Calu3 (cell line): ENCODE measurements around the gene LHB. TPM values are rescaled to one million over a fixed set of nuclear protein-coding genes. Genes with fewer than 3 reads are reported as not detected.
A peak's percentile ranks its signal among the peaks of the same experiment; 100 is the strongest.
"Not testable (repeated sequence)": the region's sequence is repeated elsewhere in the genome, so short reads cannot be mapped to it uniquely, and the experiment has no call there.

Experiments
- BruUV-seq: library from RNA; stranded (reverse); fragments of 400-500 nt; replicated peaks from 2 replicates; lab custom pipeline; 2021; lab: Mats Ljungman, UMichigan
- CTCF ChIA-PET: fragments of 300-600 bp; sonication (Branson Sonifier 250); formaldehyde crosslinking; loops from one replicate; lab custom pipeline; 2022; ENCODE audit warnings: antibody characterized with exemption; lab: Charles Lee
- DNase-seq: peaks from one replicate; pipeline ENCODE4 v3.0.0; 2022
- H3K27ac Mint-ChIP-seq: one replicate; pipeline ENCODE4 v1.8.0; 2022; ENCODE audit warnings: mixed read lengths; ENCODE audit not compliant: unreplicated experiment
- H3K27me3 Mint-ChIP-seq: one replicate; pipeline ENCODE4 v1.8.0; 2022; ENCODE audit warnings: mixed read lengths; ENCODE audit not compliant: unreplicated experiment
- H3K36me3 Mint-ChIP-seq: one replicate; pipeline ENCODE4 v1.8.0; 2022; ENCODE audit warnings: mild to moderate bottlenecking, moderate library complexity, mixed read lengths; ENCODE audit not compliant: insufficient read depth, unreplicated experiment
- H3K4me1 Mint-ChIP-seq: one replicate; pipeline ENCODE4 v1.8.0; 2022; ENCODE audit warnings: mild to moderate bottlenecking, low read depth, mixed read lengths; ENCODE audit not compliant: unreplicated experiment
- H3K4me3 Mint-ChIP-seq: one replicate; pipeline ENCODE4 v1.8.0; 2022; ENCODE audit warnings: mild to moderate bottlenecking, low read depth, moderate library complexity, mixed read lengths; ENCODE audit not compliant: unreplicated experiment
- H3K9me3 Mint-ChIP-seq: one replicate; pipeline ENCODE4 v1.8.0; 2022; ENCODE audit warnings: low read depth, mixed read lengths; ENCODE audit not compliant: unreplicated experiment
- intact Hi-C: fragments of 100-400 bp; cut with micrococcal nuclease; formaldehyde crosslinking; loops from one replicate; pipeline ENCODE4 v1.10.0; 2022; ENCODE audit not compliant: unreplicated experiment
- total RNA-seq: library from RNA; stranded (reverse); gene quantifications from 2 replicates; pipeline ENCODE4 v1.2.3, GENCODE V29; 2022
- TF ChIP-seq, protein P1 (sequence below): fragments of 200-600 bp; IDR thresholded peaks from one replicate; pipeline ENCODE4 v1.8.0; 2022; ENCODE audit warnings: antibody characterized with exemption; ENCODE audit not compliant: unreplicated experiment

LHB gene
- total RNA-seq, 1 experiment from 2014 or later = 1.1 TPM

DNA sequence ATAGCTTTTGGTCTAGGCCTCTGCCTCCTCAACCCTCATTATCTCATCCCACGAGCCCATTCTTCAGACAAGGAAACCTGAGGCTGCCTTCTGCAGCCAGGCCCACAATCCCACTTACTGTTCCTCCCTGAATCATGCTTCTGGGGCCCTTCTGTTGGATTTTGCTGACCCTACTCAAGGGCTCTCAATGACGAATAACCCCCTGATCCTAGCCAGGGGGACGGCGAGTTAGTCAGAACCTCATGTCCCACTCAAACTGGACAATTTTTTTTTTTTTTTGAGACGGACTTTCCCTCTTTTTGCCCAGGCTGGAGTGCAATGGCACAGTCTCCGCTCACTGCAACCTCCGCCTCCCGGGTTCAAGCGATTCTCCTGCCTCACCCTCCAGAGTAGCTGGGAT is 5.2 kb upstream of the LHB start:
- CTCF ChIA-PET = no interaction called here
- TF ChIP-seq, protein P1, sequence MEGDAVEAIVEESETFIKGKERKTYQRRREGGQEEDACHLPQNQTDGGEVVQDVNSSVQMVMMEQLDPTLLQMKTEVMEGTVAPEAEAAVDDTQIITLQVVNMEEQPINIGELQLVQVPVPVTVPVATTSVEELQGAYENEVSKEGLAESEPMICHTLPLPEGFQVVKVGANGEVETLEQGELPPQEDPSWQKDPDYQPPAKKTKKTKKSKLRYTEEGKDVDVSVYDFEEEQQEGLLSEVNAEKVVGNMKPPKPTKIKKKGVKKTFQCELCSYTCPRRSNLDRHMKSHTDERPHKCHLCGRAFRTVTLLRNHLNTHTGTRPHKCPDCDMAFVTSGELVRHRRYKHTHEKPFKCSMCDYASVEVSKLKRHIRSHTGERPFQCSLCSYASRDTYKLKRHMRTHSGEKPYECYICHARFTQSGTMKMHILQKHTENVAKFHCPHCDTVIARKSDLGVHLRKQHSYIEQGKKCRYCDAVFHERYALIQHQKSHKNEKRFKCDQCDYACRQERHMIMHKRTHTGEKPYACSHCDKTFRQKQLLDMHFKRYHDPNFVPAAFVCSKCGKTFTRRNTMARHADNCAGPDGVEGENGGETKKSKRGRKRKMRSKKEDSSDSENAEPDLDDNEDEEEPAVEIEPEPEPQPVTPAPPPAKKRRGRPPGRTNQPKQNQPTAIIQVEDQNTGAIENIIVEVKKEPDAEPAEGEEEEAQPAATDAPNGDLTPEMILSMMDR = no peak
- no TSS peak for BruUV-seq
- intact Hi-C loops = no loop called here
- Mint-ChIP-seq H3K4me3 (no peak overlapping the region), H3K36me3 (peaks cover 30% of the 10 kb centered on the region), H3K27me3 (peaks cover 37% of the 10 kb centered on the region), H3K9me3 (no peaks in the 10 kb centered on the region), H3K4me1 (peaks cover 30% of the 10 kb centered on the region), H3K27ac (no peak overlapping the region)
- DNase-seq = no peak

DNA sequence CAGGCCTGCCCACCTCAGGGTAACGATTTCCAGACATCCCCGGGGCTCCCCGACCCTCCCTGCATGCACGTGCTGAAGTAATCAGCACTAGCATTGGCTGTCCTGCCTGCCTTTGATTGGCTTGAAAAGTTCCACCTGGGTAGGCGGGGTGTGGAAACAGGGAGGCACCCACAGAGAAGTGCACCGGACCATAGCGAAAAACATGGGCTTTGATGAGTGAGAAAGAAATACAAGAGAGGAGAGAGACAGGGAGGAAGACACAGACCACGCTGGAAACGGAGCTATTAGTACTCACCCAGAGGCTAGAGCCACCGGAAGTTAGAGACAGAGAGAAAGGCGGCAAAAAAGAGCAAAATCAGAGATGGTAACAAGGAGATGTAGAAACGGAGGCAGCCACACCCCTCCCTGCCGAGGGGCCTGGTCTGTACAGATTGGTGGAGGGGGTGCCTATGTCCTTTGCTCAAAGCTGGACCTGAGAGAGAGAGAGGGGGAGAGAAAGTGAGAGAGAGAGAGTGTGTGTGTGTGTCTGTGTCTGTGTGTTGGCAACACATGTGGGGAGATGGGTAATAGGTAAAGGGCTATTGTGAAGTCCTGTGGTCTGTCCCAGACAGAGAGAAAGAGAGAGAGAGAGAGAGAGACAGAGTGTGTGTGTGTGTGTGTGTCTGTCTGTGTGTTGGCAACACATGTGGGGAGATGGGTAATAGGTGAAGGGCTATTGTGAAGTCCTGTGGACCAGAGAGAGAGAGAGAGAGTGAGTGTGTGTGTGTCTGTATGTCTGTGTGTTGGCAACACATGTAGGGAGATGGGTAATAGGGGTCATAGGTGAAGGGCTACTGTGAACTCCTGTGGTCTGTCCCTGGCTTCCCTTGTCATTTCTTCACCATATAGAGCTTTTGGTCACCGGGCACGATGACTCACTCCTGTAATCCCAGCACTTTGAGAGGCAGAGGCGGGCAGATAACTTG is 4.3 kb upstream of the LHB start:
- no TSS peak for BruUV-seq
- Mint-ChIP-seq H3K27ac (no peak overlapping the region), H3K4me3 (no peak overlapping the region), H3K4me1 (peaks cover 30% of the 10 kb centered on the region), H3K9me3 (no peaks in the 10 kb centered on the region), H3K27me3 (peaks cover 37% of the 10 kb centered on the region), H3K36me3 (peaks cover 38% of the 10 kb centered on the region)
- intact Hi-C loops = no loop called here
- CTCF ChIA-PET = interaction anchor here (0.8 kb wide), 1 partner anchor 589 kb away, joined by 7 read pairs; no protein-coding TSS in a partner anchor
- TF ChIP-seq, protein P1 = no peak
- DNase-seq = no peak

DNA sequence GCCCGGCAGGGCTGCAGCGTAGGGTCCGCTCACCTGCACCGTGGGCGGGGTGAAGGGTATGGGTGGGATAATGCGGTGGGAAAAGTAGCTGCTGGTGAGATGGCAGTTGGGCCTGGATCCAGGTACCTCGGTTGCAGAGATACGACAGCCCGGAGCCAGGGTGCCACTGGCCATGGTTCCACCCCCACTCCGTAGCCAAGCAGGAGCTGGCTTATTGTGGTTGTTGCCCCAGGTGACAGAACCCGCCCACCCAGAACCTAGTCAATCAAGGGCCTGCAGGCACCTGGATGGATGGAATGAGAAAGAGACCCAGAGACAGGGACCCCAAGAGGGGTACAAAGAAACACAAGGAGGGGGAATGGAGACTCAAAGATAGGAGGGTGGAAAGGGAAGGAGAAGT is 3.5 kb upstream of the LHB start:
- no peak for DNase-seq
- H3K36me3 Mint-ChIP-seq = peaks cover 46% of the 10 kb centered on the region
- H3K27me3 Mint-ChIP-seq = peaks cover 28% of the 10 kb centered on the region
- peak overlapping the region; percentile 62 for H3K4me3 Mint-ChIP-seq
- CTCF ChIA-PET = interaction anchor here (1.7 kb wide), 1 partner anchor 36 kb away, joined by 7 read pairs; no protein-coding TSS in a partner anchor
- H3K4me1 Mint-ChIP-seq = peaks cover 30% of the 10 kb centered on the region
- intact Hi-C loops = no loop called here
- no TSS peak for BruUV-seq
- no peak overlapping the region for H3K27ac Mint-ChIP-seq
- H3K9me3 Mint-ChIP-seq = no peaks in the 10 kb centered on the region
- TF ChIP-seq, protein P1 = no peak

DNA sequence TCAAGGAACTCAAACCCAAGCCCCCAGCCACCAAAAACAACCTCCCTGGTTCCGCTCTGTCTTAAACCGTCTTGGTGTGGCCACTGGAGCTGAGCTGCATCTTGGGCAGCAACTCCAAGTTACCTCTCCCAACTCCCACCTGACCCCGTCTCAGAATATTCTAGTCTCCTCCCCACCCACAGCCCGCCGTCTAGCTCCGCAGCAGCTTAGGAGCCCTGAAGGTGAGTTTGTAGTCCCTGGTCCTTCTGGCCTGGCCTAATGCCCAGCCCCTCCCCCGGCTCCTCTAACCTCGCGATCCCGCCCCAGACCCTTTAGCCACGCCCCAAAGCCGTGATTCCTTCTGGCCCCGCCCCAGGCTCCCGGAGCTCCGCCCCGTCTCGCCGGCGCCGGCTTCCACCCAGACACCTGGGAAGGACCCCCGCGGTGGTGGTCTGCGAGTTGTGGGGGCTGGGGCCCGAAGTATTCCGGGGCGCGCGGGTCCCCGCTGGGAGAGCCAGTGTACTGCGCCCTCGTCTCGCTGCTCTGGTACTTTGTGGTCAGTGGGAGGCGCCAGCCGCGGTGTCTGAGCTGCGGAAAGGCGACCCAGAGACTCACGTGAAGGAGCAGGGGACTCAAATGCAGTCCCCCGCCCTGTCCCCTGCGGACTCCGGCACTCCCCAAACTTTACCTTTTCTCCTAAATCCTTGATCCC is 2.5 kb upstream of the LHB start:
- CTCF ChIA-PET = interaction anchor here (0.7 to 2.5 kb wide), 6 partner anchors 9 to 54 kb away, joined by 3 to 13 read pairs (median 8); partner anchors contain the start of genes CGB7, GYS1 and RUVBL2
- TF ChIP-seq, protein P1 = peak; percentile 24

DNA sequence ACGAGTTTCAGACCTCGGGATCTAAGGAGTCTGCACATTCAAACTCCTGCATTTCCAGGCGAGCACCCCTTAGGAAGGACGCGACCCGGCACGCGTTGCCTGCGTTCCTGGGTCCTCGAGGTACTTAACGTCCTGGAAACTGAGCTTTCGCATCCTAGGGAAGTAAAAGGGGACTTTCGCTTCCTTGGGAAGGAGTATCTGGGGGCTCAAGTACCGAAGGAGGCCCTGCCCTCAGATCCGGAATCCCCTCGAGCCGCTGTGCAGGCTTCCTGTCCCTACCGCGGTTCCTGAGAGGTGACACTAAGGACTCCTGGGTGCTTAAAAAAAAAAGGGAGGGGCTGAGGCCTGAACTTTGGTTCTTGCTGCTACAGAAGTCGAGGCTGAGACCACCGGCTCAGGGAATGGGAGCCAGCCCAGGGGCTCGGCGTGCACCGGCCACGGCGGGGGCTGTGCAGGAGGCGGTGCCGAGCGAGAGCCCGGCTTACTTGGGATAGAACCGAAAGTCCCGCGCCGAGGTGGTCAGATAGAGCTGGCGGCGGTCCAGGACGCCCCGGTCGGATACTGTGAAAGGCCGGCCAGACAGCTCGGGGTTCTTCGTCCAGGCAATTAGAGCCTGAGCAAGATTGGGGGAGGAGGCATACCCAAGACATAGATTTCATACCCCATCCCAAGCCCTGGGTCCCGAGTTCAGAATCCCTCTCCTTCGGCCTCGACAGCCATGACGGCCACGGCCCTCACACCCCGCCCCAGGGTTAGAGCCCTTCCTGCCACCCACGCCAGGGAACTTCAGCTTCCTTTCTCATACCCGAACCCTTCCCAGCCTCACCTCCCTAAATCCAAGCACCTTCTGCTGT is 1.7 kb upstream of the LHB start:
- H3K27ac Mint-ChIP-seq = peak overlapping the region; percentile 6
- H3K36me3 Mint-ChIP-seq = peaks cover 63% of the 10 kb centered on the region
- peak overlapping the region; percentile 62 for H3K4me3 Mint-ChIP-seq
- peaks cover 30% of the 10 kb centered on the region for H3K4me1 Mint-ChIP-seq
- TSS peak; percentile 27 for BruUV-seq
- CTCF ChIA-PET = interaction anchor here (0.6 to 2.5 kb wide), 7 partner anchors 19 to 55 kb away, joined by 3 to 13 read pairs (median 7); partner anchors contain the start of genes CGB7, GYS1 and RUVBL2
- H3K9me3 Mint-ChIP-seq, intact Hi-C loops, DNase-seq: not testable (repeated sequence)
- peaks cover 26% of the 10 kb centered on the region for H3K27me3 Mint-ChIP-seq

More for the DNA sequence above, 2.5 kb upstream of the LHB start:
- H3K27me3 Mint-ChIP-seq = peaks cover 26% of the 10 kb centered on the region
- peaks cover 30% of the 10 kb centered on the region for H3K4me1 Mint-ChIP-seq
- peaks cover 55% of the 10 kb centered on the region for H3K36me3 Mint-ChIP-seq
- no peaks in the 10 kb centered on the region for H3K9me3 Mint-ChIP-seq
- H3K27ac Mint-ChIP-seq = peak overlapping the region; percentile 6
- peak overlapping the region; percentile 62 for H3K4me3 Mint-ChIP-seq
- no TSS peak for BruUV-seq
- intact Hi-C loops = no loop called here
- peak; percentile 88 for DNase-seq
